ENCODE results near the gene CAMK2N2.

CAMK2N2 gene

GRCh38 chr3:184261270-184261853 is at the start of gene CAMK2N2:
TSS of gene CAMK2N2 (minus strand) at chr3:184261553. CDS start at chr3:184261285, 268 bp downstream.
- no peak for DNase-seq

GRCh38 chr3:184308744-184309143 is 47.4 kb upstream of the CAMK2N2 start:
- no peak for DNase-seq

GRCh38 chr3:184307915-184308314 is 46.6 kb upstream of the CAMK2N2 start:
- no peak for DNase-seq

DNA sequence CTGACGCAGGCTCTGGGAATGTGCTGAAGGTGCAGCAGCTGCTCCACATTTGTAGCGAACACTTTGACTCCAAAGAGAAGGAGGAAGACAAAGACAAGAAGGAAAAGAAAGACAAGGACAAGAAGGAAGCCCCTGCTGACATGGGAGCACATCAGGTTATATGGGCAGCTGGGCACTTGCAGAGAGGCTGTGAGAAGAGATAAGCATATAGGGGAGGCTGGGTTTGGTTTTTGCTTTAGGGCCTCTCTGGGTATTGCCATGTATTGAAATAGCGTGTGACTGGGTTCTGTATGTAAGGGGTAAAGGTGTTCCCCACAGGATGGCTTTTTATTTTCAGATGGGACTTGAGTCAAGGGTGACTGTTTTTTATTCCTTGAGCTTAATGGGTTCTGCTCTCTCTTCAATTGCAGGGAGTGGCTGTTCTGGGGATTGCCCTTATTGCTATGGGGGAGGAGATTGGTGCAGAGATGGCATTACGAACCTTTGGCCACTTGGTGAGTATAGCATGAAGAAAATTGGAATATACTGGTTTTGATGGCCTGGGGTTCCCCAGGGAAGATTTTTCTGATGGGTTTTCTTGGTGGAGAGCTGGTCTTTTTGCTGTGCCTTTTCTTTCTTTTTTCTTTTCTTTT is 45.1 kb upstream of the CAMK2N2 start:
- no peak for DNase-seq

GRCh38 chr3:184305577-184305976 is 44.2 kb upstream of the CAMK2N2 start:
- DNase-seq = no peak

DNA sequence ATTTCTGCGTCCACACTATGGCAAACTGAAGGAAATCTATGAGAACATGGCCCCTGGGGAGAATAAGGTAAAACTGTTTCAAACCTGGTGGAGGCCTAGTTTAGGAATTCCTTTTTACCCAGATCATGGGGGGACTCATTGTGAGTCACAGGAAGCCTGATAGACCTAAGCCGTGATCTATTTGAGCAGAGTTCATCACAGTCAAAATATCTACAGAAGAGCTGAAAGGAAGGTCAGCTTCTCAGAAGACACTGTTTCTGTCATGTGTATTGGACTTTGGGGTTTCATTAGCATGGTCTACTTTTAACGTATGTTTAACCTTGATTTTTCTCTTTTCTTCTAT is 39.0 kb upstream of the CAMK2N2 start:
- no peak for DNase-seq

GRCh38 chr3:184299488-184300377 is 38.4 kb upstream of the CAMK2N2 start:
- DNase-seq = no peak

DNA sequence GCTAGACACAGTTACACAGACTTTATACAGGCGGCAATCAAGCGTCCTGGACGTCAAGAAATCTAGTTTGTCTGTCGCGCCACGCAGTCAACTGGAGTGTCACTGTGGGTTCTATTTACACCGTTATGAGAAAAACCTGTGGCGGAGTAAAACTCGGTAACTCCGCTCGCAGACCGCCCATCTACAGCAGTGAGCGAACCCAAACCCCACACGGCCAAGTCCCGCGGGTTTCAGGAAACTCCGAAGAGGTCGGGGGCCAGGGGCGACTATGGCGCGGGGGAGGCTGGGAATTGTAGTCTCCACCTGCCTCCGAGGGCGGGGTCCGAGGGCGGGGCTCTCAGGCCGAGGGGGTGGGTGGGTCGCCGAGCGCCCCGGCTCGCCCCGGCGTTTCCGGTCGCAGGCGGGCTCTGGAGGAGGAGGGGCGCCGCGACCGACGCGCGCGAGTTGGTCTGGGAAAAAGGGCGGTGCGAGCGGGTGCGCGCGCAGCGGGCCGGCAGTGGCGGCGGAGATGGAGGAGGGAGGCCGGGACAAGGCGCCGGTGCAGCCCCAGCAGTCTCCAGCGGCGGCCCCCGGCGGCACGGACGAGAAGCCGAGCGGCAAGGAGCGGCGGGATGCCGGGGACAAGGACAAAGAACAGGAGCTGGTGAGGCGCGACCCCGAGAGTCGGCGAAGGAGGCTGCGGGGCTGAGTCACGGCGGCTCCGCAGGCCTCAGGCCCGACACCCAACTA is 37.6 kb upstream of the CAMK2N2 start, which contains the start of gene PSMD2:
PSMD2 (plus strand) TSS at position 483 of the 729 bp plus-strand sequence; CDS start at position 509, 26 bp downstream.
- peak; percentile 99 for DNase-seq

DNA sequence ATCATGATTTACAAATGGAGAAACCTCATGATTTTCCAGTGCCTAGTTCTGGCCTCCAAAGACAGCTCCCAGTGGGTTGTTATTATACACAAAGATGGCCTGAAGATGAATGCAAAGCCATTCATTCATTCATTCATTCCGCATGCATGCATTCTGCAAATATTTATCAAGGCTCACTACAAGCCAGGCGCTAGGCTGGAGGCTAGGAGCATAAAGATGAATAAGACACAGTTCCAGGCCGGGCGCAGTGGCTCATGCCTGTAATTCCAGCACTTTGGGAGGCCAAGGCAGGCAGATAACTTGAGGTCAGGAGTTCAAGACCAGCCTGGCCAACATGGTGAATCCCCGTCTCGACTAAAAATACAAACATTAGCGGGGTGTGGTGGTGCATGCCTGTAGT is 35.3 kb upstream of the CAMK2N2 start:
- no peak for DNase-seq

DNA sequence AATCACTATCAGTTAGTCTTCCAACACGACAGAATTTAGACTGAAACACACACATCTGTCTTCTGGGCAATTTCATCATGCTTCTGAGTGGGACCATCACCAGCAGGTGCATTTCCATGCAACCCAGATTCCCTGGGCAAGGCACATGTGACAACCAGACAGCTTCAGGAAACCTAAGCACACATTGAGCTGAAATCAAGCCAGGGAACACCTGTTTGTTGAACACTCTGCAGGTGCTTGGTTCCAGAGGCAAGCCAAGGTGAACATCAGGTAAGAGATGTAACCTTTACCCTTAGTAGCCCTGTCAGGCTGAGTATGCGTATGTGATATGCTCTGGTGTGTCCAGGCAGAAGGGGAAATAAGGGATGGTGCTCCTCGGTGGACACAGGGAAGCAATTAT is 34.4 kb upstream of the CAMK2N2 start:
- DNase-seq = no peak

DNA sequence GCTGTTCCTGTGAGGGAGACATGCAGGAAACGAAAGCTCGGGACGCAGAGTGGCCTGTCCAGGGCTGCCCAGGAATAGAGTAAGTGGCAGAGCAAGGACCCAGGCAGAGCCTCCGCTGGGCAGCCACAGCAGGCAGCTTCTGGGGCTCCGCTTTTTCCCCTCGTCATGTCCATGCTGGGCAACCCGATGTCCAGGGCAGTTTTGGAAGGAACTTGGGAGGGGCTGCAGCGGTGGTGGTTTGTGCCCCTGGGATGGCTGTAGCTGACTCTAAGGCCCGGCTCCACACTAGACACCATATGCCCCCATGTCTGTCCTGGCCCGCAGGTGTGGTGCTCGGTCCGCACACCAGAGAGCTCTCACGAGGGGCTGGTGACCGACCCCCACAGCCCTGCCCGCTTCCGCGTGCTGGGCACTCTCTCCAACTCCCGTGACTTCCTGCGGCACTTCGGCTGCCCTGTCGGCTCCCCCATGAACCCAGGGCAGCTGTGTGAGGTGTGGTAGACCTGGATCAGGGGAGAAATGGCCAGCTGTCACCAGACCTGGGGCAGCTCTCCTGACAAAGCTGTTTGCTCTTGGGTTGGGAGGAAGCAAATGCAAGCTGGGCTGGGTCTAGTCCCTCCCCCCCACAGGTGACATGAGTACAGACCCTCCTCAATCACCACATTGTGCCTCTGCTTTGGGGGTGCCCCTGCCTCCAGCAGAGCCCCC is 30.5 kb upstream of the CAMK2N2 start:
- no peak for DNase-seq

- no peak for DNase-seq
These were observed 29.8 kb upstream of the CAMK2N2 start for GRCh38 chr3:184291044-184291737.

DNA sequence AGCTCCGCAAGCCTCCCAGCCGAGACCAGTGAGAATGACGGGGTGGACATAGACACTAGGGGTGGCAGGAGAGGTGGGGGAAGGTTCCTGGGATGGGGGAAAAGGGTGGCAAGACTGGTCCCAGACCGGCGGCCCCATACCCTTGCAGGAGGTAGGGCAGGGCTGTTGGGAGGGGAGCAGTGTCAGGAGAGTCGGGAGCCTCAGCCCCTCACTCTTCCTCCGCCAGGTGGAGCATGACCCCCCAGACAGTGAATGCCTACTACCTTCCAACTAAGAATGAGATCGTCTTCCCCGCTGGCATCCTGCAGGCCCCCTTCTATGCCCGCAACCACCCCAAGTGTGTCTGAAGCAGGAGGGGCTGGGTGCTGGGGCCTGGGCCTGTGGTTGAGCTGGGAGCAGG is 29.0 kb upstream of the CAMK2N2 start:
- DNase-seq = no peak

- DNase-seq = peak; percentile 45
These were observed 28.1 kb upstream of the CAMK2N2 start for GRCh38 chr3:184289426-184289938.

GRCh38 chr3:184284696-184285095 is 23.3 kb upstream of the CAMK2N2 start:
- DNase-seq = peak; percentile 90

DNA sequence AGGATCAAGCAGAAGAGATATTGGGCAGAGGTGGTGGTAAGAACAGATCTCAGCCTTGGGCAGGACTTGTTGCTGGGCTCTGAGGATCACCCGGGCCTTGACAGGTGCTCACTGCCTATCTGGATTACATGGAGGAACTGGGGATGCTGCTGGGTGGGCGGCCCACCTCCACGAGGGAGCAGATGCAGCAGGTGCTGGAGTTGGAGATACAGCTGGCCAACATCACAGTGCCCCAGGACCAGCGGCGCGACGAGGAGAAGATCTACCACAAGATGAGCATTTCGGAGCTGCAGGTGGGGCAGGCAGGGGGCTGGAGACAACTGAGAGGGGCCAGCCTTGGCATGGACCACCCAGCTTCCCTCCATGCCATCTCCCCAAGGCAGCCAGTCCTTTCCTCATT is 22.3 kb upstream of the CAMK2N2 start:
- DNase-seq = no peak

DNA sequence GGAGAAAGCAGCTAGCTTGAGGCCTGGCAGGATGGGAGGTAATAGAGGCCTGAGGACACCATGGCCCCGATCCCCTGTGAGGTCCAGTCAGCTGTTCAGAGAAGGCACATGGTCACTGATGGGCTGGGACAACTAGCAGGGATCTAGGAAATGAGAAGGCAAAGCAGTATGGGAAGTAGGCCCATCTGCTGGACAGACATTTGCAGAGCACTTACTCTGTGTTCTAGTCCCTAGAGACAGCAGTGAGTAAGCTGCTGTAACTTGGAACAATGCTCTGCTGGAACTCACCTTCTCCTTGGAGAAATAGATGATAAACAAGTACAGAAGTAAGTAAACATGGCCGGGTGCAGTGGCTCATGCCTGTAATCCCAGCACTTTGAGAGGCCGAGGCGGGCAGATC is 21.6 kb upstream of the CAMK2N2 start:
- no peak for DNase-seq

GRCh38 chr3:184277366-184277765 is 16.0 kb upstream of the CAMK2N2 start:
- no peak for DNase-seq

DNA sequence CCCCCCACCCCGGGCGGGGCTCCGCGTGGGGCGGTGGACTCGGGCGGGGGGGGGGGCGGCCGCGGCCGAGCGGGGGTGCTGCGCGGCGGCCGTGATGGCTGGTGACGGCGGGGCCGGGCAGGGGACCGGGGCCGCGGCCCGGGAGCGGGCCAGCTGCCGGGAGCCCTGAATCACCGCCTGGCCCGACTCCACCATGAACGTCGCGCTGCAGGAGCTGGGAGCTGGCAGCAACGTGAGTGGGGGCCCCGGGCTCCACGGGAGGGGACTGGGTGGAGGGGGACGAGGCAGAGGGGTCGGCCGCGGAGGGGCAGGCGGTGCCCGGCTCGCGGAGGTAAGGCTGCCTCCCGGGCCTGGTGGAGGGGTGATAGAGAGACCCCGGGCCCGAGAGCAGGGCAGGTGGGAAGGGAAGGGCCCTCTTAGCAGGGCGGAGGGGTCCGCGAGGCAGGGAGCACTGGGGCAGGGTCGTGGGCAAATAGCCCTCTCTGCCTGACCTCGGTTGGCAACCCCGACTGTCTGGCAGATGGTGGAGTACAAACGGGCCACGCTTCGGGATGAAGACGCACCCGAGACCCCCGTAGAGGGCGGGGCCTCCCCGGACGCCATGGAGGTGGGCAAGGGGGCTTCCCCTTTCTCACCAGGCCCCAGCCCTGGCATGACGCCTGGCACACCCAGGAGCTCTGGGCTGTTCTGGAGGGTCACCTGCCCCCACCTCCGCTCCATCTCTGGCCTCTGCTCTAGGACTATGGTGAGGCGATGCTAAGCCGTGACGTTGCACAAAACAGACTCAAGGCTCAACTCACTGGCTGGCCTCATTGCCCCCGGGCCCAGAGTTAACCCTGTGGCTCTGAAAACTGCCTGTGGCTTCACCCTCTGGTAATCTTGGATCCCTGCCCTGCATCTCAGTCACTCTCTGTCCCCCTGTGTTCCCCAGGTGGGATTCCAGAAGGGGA is 14.9 kb upstream of the CAMK2N2 start, which contains the start of gene ECE2:
ECE2 (plus strand) TSS at position 62 of the 950 bp plus-strand sequence; CDS start at position 194, 132 bp downstream.
- no peak for DNase-seq

DNA sequence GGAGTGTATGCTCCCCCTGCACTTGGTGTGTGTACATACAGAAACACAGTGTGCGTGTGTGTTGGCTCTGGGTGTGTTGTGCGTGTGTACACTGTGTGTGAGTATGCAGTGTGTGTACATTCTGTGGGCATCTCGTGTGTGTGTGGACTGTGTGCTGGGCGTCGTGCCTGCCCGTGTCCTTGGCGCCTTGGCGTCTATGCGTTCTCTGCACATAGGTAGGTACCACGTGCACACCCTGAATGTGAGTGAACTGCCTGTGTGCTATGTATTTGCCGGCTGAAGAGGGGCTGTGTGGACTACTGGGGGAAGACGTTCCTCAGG is 14.0 kb upstream of the CAMK2N2 start:
- no peak for DNase-seq
